ENCODE data around the gene KRT71.

- no peak for TF ChIP-seq REST (IDR thresholded peaks at IDR 0.05; ENCODE audit: borderline replicate concordance)
- no peak for TF ChIP-seq POLR2AphosphoS5 (IDR thresholded peaks at IDR 0.05)
- no peak for TF ChIP-seq SMC3 (conservative IDR thresholded peaks at IDR 0.05; ENCODE audit: poor library complexity)
- no peak for TF ChIP-seq CTCF (IDR thresholded peaks at IDR 0.05; ENCODE audit: poor library complexity, severe bottlenecking)
- TF ChIP-seq EP300 (conservative IDR thresholded peaks at IDR 0.05; ENCODE audit: poor library complexity, severe bottlenecking) = no peak
- no peak for TF ChIP-seq TAF1 (IDR thresholded peaks at IDR 0.05; ENCODE audit: low read depth)
Measured at GRCh38 chr12:52581066-52581465, 28.1 kb upstream of the KRT71 start.
